GM19023 (cell line): ENCODE results near the gene IGFL1.
"Not testable (repeated sequence)": the region's sequence is repeated elsewhere in the genome, so short reads cannot be mapped to it uniquely, and the experiment has no call there.

Experiments
- ATAC-seq: cut with Tn5 transposase; IDR thresholded peaks from one replicate; pipeline ENCODE4 v1.9.1; 2021; ENCODE audit warnings: mild to moderate bottlenecking, moderate library complexity; ENCODE audit not compliant: unreplicated experiment

Gene IGFL1

GRCh38 chr19:46201454-46202310 is 27.9 kb upstream of the IGFL1 start:
- no peak for ATAC-seq

- no peak for ATAC-seq
Measured at GRCh38 chr19:46202426-46202825, 27.1 kb upstream of the IGFL1 start.

- no peak for ATAC-seq
Measured at GRCh38 chr19:46202872-46203860, 26.4 kb upstream of the IGFL1 start.

GRCh38 chr19:46204008-46204407 is 25.5 kb upstream of the IGFL1 start:
- ATAC-seq, result no peak

GRCh38 chr19:46205183-46205984 is 24.2 kb upstream of the IGFL1 start:
- no peak for ATAC-seq

GRCh38 chr19:46206176-46206575 is 23.4 kb upstream of the IGFL1 start:
- no peak for ATAC-seq

- ATAC-seq, result no peak
Measured at GRCh38 chr19:46206682-46207081, 22.9 kb upstream of the IGFL1 start.

GRCh38 chr19:46207858-46208257 is 21.7 kb upstream of the IGFL1 start:
- not testable (repeated sequence) for ATAC-seq

- ATAC-seq, result no peak
Measured at GRCh38 chr19:46209051-46209450, 20.5 kb upstream of the IGFL1 start.

- ATAC-seq, result no peak
Measured at GRCh38 chr19:46209472-46209871, 20.1 kb upstream of the IGFL1 start.

GRCh38 chr19:46210669-46211068 is 18.9 kb upstream of the IGFL1 start:
- no peak for ATAC-seq

- no peak for ATAC-seq
Measured at GRCh38 chr19:46211201-46211881, 18.2 kb upstream of the IGFL1 start.

- ATAC-seq, result not testable (repeated sequence)
Measured at GRCh38 chr19:46212592-46212991, 16.9 kb upstream of the IGFL1 start.

- ATAC-seq, result no peak
Measured at GRCh38 chr19:46213156-46213555, 16.4 kb upstream of the IGFL1 start.

GRCh38 chr19:46213806-46214205 is 15.7 kb upstream of the IGFL1 start:
- ATAC-seq, result no peak

- ATAC-seq, result no peak
Measured at GRCh38 chr19:46216612-46217011, 12.9 kb upstream of the IGFL1 start.

- no peak for ATAC-seq
Measured at GRCh38 chr19:46217476-46217875, 12.1 kb upstream of the IGFL1 start.

- no peak for ATAC-seq
Measured at GRCh38 chr19:46218160-46218559, 11.4 kb upstream of the IGFL1 start.

- no peak for ATAC-seq
Measured at GRCh38 chr19:46220038-46220615, 9.4 kb upstream of the IGFL1 start.

GRCh38 chr19:46221152-46221551 is 8.4 kb upstream of the IGFL1 start:
- ATAC-seq, result no peak
